A673 (cell line): ENCODE results near the gene GRHPR. TPM values are rescaled to one million over a fixed set of nuclear protein-coding genes. Genes with fewer than 3 reads are reported as not detected.

Experiments used
- BruUV-seq: library from RNA; stranded (reverse); fragments of 400-500 nt; replicated peaks from 2 replicates; lab custom pipeline; 2021; lab: Mats Ljungman, UMichigan
- CTCF ChIA-PET: fragments of 300-600 bp; sonication (Branson Sonifier 250); formaldehyde crosslinking; loops from one replicate; lab custom pipeline; 2022; ENCODE audit warnings: antibody characterized with exemption; lab: Charles Lee
- POLR2A ChIA-PET: fragments of 300-600 bp; sonication (Branson Sonifier 250); formaldehyde crosslinking; loops from one replicate; lab custom pipeline; 2022; ENCODE audit warnings: antibody characterized with exemption; ENCODE audit not compliant: low non-redundant PET; lab: Charles Lee
- DNase-seq: peaks from one replicate; pipeline ENCODE4 v3.0.0-alpha.2; 2015; ENCODE audit warnings: low spot score
- H3K27ac ChIP-seq: fragments of 200-600 bp; sonication (generic); 2 replicates; pipeline ENCODE4 v1.5.1; 2016; ENCODE audit warnings: mixed run types, low read depth, mild to moderate bottlenecking, mixed read lengths, antibody characterized with exemption, low read length; ENCODE audit not compliant: poor library complexity, severe bottlenecking
- H3K27me3 ChIP-seq: fragments of 200-600 bp; sonication (generic); replicated peaks from 2 replicates; pipeline ENCODE4 v1.6.1; 2017; ENCODE audit warnings: mixed run types, low read depth, mild to moderate bottlenecking, mixed read lengths, antibody characterized with exemption, low read length; ENCODE audit not compliant: insufficient read depth, poor library complexity
- H3K36me3 ChIP-seq: fragments of 200-600 bp; sonication (generic); 2 replicates; pipeline ENCODE4 v1.6.1; 2016; ENCODE audit warnings: mixed run types, mild to moderate bottlenecking, mixed read lengths, antibody characterized with exemption, low read length; ENCODE audit not compliant: insufficient read depth, poor library complexity, severe bottlenecking
- H3K4me1 ChIP-seq: fragments of 200-600 bp; sonication (generic); 2 replicates; pipeline ENCODE4 v1.6.1; 2017; ENCODE audit warnings: mixed run types, mild to moderate bottlenecking, mixed read lengths, antibody characterized with exemption, low read length; ENCODE audit not compliant: insufficient read depth, poor library complexity, severe bottlenecking
- H3K4me3 ChIP-seq: fragments of 200-600 bp; sonication (generic); 2 replicates; pipeline ENCODE4 v1.5.1; 2016; ENCODE audit warnings: low read depth, mixed run types, mild to moderate bottlenecking, mixed read lengths, low read length; ENCODE audit not compliant: poor library complexity, severe bottlenecking
- H3K9me3 ChIP-seq: fragments of 200-600 bp; sonication (generic); 2 replicates; pipeline ENCODE4 v1.6.1; 2016; ENCODE audit warnings: mixed run types, low read depth, mild to moderate bottlenecking, mixed read lengths, antibody characterized with exemption, low read length; ENCODE audit not compliant: poor library complexity, severe bottlenecking
- EZH2 ChIP-seq: fragments of 200-600 bp; sonication (generic); IDR thresholded peaks from 2 replicates; pipeline ENCODE4 v1.6.1; 2017; ENCODE audit warnings: borderline replicate concordance, low read depth, mild to moderate bottlenecking, mixed read lengths, antibody characterized with exemption, low read length; ENCODE audit not compliant: poor library complexity, severe bottlenecking
- intact Hi-C: fragments of 100-400 bp; cut with micrococcal nuclease; formaldehyde crosslinking; loops from one replicate; pipeline ENCODE4 v1.10.0; 2022; ENCODE audit not compliant: unreplicated experiment
- total RNA-seq: library from RNA; stranded (reverse); gene quantifications from 2 replicates; pipeline ENCODE4 v1.2.3, GENCODE V29; 2021
- TF ChIP-seq, protein P1 (sequence below): fragments of 300-800, 200-600 bp; sonication (generic); conservative IDR thresholded peaks from 2 replicates; pipeline ENCODE4 v1.5.1; 2017; ENCODE audit warnings: low read depth, mild to moderate bottlenecking, antibody characterized with exemption, low read length, moderate library complexity, mixed read lengths

The GRHPR gene
- total RNA-seq, 1 experiment from 2014 or later: 102 TPM

DNA sequence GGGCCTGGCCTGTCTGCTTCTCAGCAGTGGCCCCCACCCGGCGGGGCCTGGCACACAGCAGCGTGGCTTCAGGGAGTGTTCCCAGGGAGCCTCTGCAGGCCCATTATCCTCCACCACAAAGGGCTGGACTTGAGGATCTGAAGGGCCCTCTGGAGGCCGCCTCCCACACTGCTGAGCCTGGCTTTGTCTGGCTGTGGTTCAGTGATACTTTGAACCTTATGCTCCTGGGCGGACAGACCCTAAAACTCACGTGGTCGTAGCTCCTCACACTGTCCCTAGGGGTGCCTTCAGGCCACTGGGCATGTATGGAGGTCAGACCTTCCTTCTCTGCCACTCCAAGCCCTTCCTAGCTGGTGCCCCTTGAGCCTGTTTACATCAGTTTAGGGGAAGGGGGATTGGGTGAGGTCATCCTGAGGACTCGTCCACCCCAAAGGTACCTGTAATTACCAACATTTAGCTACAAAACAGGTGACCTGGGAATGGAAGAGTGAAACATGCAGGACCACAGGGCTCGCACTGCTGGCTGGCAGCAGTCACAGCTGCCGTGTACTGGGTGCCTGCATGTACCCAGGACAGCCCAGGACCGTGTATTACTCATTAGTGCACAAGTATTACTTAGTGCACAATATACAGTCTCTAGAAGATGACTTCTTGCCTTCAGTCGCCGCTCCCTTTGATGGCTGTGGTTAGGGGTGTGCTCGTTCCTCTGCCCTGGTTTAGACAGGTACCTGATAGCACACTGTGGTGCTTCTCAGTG is 8.5 kb downstream of the GRHPR start:
- Histone ChIP-seq H3K36me3 (peaks cover 74% of the 10 kb centered on the region), H3K4me3 (no peak overlapping the region), H3K9me3 (no peaks in the 10 kb centered on the region), H3K4me1 (no peaks in the 10 kb centered on the region), H3K27me3 (no peaks in the 10 kb centered on the region), H3K27ac (peak overlapping the region; percentile 10)
- POLR2A ChIA-PET: no interaction called here
- TF ChIP-seq, protein P1, sequence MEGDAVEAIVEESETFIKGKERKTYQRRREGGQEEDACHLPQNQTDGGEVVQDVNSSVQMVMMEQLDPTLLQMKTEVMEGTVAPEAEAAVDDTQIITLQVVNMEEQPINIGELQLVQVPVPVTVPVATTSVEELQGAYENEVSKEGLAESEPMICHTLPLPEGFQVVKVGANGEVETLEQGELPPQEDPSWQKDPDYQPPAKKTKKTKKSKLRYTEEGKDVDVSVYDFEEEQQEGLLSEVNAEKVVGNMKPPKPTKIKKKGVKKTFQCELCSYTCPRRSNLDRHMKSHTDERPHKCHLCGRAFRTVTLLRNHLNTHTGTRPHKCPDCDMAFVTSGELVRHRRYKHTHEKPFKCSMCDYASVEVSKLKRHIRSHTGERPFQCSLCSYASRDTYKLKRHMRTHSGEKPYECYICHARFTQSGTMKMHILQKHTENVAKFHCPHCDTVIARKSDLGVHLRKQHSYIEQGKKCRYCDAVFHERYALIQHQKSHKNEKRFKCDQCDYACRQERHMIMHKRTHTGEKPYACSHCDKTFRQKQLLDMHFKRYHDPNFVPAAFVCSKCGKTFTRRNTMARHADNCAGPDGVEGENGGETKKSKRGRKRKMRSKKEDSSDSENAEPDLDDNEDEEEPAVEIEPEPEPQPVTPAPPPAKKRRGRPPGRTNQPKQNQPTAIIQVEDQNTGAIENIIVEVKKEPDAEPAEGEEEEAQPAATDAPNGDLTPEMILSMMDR: no peak
- TF ChIP-seq EZH2: no peak
- intact Hi-C loops: no loop called here
- no TSS peak for BruUV-seq
- DNase-seq: no peak
- CTCF ChIA-PET: no interaction called here

DNA sequence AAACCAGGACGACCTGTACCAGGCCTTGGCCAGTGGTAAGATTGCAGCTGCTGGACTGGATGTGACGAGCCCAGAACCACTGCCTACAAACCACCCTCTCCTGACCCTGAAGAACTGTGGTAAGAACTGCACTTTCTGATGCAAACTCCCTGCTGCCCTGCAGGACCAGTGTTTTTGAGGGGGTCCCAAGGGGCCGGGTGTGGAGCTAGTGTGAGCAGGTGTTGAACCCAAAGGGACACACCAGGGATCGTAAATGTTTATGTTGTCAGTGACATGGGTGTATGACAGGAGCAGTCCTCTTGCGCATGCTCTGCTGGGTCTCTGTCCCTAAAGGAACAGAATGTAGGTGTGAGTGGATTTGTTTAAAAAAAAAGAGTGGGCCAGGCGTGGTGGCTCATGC is 9.5 kb downstream of the GRHPR start:
- TF ChIP-seq, protein P1: no peak
- no peak for TF ChIP-seq EZH2
- DNase-seq: no peak
- Histone ChIP-seq H3K27me3 (no peaks in the 10 kb centered on the region), H3K36me3 (peaks cover 74% of the 10 kb centered on the region), H3K9me3 (no peaks in the 10 kb centered on the region), H3K4me1 (no peaks in the 10 kb centered on the region), H3K27ac (no peak overlapping the region), H3K4me3 (no peak overlapping the region)
- intact Hi-C loops: no loop called here
- BruUV-seq: no TSS peak
- CTCF ChIA-PET: no interaction called here
- POLR2A ChIA-PET: no interaction called here

DNA sequence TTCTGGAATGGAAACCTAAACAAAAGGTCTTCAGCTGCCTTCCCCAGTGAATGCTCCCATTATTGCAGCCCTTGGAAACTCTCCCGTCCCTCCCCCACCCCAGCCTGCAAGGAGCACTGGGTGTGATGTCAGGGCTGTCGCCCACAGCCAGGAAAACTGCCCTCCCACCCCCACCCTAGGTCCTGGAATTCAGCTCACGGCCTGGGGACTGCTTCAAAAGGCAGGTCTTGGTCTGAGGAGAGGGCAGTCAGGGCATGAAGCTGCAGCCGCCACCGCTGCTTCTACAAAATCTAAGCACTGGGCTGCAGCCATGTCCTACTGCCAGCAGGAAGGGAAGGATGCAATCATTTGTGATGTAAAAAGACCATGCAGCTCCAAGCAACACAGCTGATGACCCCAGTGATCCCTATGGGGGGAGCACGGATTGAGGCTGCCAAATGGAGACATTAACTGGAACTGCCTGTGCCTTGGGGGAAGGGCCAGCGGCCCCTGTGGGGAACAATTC is 11.4 kb downstream of the GRHPR start:
- H3K27me3 ChIP-seq: no peaks in the 10 kb centered on the region
- intact Hi-C loops: no loop called here
- no peak overlapping the region for H3K4me3 ChIP-seq
- no peaks in the 10 kb centered on the region for H3K4me1 ChIP-seq
- no peak overlapping the region for H3K27ac ChIP-seq
- TF ChIP-seq EZH2: no peak
- TF ChIP-seq, protein P1: no peak
- ChIA-PET CTCF (no interaction called here), POLR2A (no interaction called here)
- no TSS peak for BruUV-seq
- peaks cover 74% of the 10 kb centered on the region for H3K36me3 ChIP-seq
- no peaks in the 10 kb centered on the region for H3K9me3 ChIP-seq
- no peak for DNase-seq
